GM18909 (cell line): ENCODE measurements around the gene PPP3R1.

Experiments
- ATAC-seq: cut with Tn5 transposase; IDR thresholded peaks from one replicate; pipeline ENCODE4 v1.9.1; 2021; ENCODE audit warnings: mild to moderate bottlenecking; ENCODE audit not compliant: unreplicated experiment, poor library complexity

Gene PPP3R1

DNA sequence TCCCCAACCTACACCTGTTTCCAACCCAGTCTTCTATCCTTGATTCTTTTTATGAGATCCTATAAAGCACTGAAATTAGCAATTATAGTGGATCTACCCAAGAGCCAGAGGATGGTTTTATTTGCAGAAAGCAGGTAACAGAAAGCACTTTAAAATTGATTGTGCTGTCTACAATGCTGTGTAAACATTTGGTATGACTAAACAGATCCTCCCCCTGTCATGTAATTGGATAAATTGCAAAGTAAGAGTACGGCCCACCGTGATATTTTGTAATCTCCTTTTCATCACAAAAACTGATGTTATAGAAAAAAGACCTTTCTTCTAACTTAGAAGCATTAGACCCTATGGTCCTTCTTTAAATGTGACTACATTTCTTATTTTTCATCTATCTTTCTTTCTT, 11.3 kb upstream of the PPP3R1 start:
- no peak for ATAC-seq

DNA sequence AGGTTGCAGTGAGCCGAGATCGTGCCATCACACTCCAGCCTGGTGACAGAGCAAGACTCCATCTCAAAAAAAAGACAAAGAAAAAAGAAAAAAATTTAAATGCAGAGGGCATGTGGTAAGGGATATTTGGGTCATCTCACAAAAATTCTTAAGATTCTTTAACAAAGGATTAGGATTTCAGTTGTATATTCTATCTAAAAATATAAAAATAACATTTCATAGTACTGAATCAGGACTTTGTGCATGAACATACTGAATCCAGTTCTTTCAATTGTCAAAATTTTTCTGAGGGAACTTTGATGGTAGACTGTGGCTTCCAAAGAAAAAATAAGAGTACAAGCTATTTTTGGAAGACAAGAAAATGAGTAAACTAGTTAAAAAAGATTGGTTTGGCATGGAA, 6.5 kb upstream of the PPP3R1 start:
- no peak for ATAC-seq

DNA sequence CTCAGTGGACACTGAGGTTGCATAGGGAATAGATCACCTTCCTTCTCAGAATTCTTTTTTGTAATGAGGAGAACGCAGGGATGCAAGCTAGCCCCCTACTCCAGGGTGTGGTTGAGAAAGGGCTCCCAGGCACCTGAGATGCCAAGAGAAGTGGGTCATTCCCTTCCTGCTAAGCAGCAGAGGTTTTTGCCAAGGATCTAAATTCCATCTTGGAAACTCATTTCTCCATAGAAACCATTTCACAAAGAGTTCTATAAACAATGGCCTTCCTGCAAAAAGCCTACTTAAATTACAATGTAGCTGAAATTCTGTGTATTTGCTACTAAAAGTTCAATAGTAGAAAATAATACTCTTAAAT, 3.7 kb upstream of the PPP3R1 start:
- no peak for ATAC-seq

GRCh38 chr2:68253219-68254068, 1.1 kb upstream of the PPP3R1 start:
- ATAC-seq, result no peak

GRCh38 chr2:68251855-68252399, 405 bp downstream of the PPP3R1 start:
- ATAC-seq, result peak; percentile 4

DNA sequence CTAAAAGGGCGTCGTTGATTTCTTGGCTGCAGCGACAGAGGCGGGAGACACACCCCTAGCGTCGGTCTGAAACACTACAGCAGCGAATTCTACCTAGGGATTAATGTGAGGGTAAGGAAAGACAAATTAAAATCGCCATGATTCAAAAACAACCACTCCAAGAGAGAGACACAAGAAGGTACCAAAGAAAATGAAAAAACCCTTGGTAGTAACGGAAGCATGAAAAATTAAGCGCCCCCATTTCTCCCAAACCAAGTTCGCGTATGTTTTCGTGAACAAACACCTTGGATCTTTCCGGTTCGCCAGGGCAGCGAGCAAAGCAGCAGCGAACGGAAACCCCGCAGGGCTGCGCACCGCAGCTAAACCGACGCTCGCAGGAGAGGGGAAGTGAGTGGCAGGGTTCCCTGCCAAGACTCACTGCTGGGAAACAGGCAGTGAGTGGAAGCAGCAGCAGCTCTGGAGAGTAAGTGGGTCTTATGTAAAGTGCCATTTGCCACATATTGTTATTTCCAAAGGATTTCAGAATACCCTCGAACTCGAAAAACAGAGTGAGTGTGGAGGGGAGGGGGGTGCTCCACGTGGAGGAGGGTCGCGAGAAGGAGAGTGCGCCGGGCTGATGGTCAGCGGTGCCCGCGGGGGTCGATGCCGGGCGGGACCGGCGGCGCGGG, 1.0 kb downstream of the PPP3R1 start:
- ATAC-seq, result peak; percentile 62

DNA sequence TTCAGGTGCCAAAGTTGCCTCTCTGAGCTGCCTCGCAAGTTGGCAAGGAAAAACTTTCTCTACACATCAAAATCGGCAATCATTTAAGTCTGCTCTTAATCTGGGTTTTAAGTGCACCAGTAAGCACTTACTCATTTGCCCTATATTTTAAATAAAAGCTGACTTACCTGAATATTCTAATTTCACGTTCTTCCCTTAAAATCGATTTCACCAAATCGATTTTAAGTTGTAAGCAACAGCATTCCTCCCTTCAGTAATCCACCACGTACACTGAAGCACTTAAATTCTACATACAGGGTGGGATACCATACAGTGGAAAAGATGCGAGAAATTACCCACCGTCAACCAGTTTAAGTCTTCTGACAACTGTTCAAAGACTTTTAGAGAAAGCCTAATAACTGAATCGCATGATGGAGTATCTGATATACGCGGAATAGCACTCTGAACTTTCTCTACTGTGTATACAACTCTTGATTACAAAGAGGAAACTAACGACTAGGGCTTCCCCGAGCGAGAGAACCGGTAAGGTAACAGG, 1.6 kb downstream of the PPP3R1 start:
- ATAC-seq, result no peak

- no peak for ATAC-seq
These were observed 2.1 kb downstream of the PPP3R1 start for GRCh38 chr2:68250196-68250595.

DNA sequence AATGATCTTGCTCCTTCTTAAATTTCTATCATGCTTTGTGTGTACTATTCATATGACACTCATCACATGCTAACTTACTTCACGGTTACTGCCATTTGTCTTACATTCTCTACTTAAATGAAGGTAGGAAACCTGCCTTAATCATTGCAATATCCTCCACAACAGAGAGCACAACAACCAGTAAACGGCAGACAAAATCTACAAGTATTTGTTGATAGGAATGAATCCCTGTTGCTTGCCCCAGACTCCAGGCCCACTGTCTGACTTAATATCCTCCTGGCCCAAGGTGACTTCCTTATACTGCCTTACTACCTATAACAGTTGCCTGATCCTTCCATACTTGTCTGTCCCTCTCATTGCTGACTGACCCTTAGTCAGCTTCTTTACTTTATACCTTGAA, 3.5 kb downstream of the PPP3R1 start:
- ATAC-seq, result no peak

GRCh38 chr2:68248361-68248760, 4.0 kb downstream of the PPP3R1 start:
- ATAC-seq, result no peak

DNA sequence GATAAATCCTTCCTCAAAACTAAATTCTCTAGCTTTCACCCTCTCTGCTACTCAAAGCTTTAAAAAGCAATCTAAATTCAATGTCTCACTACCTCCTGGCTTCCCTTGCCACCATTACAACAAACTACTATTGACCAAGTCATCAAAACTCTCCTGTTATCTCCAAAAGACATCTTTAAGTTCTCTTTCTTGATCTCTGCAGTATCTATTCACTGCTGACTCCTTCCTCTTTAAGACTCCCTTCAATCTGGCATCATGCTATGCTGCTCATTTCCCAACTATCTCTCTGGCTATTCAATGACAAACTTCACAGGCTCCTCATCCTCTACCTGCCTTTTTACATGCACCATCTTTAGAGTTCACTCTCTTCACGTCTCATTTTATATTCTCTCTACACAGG, 5.9 kb downstream of the PPP3R1 start:
- ATAC-seq, result no peak

DNA sequence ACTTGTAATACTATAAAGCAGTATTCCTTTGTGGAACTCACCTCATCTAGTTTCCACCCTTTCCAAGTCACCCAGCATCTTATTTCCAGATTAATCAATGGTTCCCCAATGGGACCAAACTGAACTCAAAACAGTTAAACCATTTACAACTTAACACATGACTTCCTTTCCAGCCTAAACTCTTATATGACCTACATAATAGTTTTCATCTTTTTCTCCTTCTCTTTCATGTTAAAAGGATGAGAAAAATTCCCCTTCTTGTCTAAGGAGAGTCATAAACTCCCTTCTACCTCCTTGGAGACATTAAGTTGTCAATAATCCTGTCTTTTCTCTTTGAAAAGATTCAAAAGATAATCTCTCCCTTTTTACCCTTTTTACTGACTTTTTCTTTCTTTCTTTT, 6.7 kb downstream of the PPP3R1 start:
- ATAC-seq, result no peak

GRCh38 chr2:68245066-68245465, 7.3 kb downstream of the PPP3R1 start:
- ATAC-seq, result no peak

- ATAC-seq, result no peak
These were observed 7.9 kb downstream of the PPP3R1 start for GRCh38 chr2:68244456-68244855.

DNA sequence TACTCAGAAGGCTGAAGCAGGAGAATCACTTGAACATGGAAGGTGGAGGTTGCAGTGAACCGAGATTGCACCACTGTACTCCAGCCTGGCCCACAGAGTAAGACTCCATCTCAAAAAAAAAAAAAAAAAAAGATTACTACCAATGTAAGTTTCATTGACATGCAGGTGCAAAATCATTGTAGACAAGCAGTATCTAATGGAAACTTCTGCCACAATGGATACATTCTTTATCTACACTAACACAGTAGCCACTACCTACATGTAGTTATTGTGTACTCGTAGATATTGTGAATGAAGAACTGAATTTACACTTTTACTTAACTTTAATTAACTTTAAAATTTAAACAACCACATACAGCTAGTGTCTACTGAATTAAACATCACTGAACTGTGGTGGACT, 10.6 kb downstream of the PPP3R1 start:
- ATAC-seq, result no peak

DNA sequence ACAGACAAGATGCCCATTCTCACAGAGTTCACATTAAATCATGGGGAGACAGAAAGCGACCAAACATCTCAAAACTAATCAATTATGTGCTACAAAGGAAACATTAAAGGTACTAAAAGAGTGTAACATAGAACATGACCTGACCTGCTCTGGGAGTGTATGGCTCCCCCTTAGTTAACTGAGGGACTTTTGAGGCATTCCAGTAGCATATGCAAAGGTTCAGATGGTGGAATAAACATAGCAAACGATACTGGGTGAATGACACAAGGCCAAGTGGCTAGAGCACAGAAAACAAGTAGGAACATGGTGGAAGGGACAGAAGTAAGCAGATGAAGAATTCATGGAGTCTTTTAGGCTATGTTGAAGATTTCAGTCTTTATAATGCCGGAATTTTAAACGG, 11.9 kb downstream of the PPP3R1 start:
- ATAC-seq, result no peak

DNA sequence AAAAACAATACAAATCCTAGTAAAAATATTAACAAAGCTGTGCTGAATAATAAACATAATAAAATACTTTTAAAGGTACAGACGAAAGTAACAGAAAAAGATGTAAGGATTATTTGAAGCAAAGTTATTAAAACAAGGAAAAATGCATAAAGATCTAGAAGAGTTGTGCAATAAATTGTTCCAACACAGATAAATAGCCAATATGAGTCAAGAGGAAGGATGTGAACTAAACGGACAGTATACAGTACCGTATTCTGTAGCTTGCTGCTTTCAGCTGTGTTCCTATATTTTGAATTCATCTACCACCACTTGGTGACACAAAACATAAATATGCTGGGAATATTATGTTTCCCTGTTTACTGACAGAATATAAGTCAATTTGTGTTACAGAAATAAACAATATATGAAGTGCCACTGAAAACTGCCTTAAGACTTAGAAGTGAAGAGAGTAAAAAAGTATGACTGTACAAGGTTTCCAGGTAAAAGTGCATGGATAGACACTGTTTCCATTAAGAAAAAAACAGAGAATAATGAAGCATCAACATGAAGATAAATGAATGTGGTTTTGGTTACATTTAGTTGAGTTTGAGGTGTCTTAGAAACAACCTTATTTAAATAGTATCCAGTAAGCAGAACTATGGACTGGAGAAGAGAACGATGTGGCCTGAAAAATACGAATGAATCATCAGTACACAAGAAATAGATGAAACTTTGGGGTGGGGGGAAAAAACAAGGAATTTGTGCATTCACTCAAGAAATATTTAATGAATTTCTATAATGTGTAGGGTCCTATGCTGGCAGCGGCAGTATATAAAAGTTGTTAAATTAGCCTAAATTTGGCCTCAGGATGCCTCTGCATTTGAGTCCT, 13.1 kb downstream of the PPP3R1 start:
- no peak for ATAC-seq

GRCh38 chr2:68237976-68238580, 14.3 kb downstream of the PPP3R1 start:
- no peak for ATAC-seq

- no peak for ATAC-seq
These were observed 14.9 kb downstream of the PPP3R1 start for GRCh38 chr2:68237404-68237803.

GRCh38 chr2:68236876-68237275, 15.5 kb downstream of the PPP3R1 start:
- ATAC-seq, result no peak
